Measurements from ENCODE around the gene SHMT2. TPM values are rescaled to one million over a fixed set of nuclear protein-coding genes. Genes with fewer than 3 reads are reported as not detected.

SHMT2 gene
- total RNA-seq, 1 donor from 2014 or later = 268 TPM

GRCh38 chr12:57218030-57218853, 11.3 kb upstream of the SHMT2 start:
- peak overlapping the region; percentile 66 for H3K27ac Mint-ChIP-seq
- POLR2A ChIA-PET = interaction anchor here (0.6 to 8.9 kb wide), 5 partner anchors 12 to 262 kb away, joined by 3 to 175 read pairs (median 4); partner anchors contain the start of genes ARHGAP9 and SHMT2
- ATAC-seq (ENCODE audit: low read depth) (no peak), DNase-seq (no peak)
- H3K4me1 Mint-ChIP-seq = peaks cover 78% of the 10 kb centered on the region
- H3K27me3 Mint-ChIP-seq = peaks cover 49% of the 10 kb centered on the region
- H3K9me3 Mint-ChIP-seq = no peaks in the 10 kb centered on the region
- H3K36me3 Mint-ChIP-seq (ENCODE audit: low read depth) = no peaks in the 10 kb centered on the region
- intact Hi-C loops (cut with micrococcal nuclease) = no loop called here
- peak overlapping the region; percentile 86 for H3K4me3 Mint-ChIP-seq
- no peak for TF ChIP-seq CTCF (IDR thresholded peaks at IDR 0.05)
- CTCF ChIA-PET = interaction anchor here (8.8 kb wide), 1 partner anchor 18 kb away, joined by 390 read pairs; the partner anchor contains the start of gene SHMT2

GRCh38 chr12:57219205-57219992, 10.1 kb upstream of the SHMT2 start:
- no peaks in the 10 kb centered on the region for H3K36me3 Mint-ChIP-seq (ENCODE audit: low read depth)
- no peak overlapping the region for H3K4me3 Mint-ChIP-seq
- no peak for DNase-seq
- no peak for TF ChIP-seq CTCF (IDR thresholded peaks at IDR 0.05)
- H3K27ac Mint-ChIP-seq = no peak overlapping the region
- CTCF ChIA-PET = interaction anchor here (8.8 kb wide), 1 partner anchor 16 kb away, joined by 390 read pairs; the partner anchor contains the start of gene SHMT2
- POLR2A ChIA-PET = interaction anchor here (7.4 to 8.9 kb wide), 2 partner anchors 11 to 20 kb away, joined by 65 to 175 read pairs; partner anchors contain the start of gene SHMT2
- ATAC-seq (ENCODE audit: low read depth) = no peak
- no peaks in the 10 kb centered on the region for H3K9me3 Mint-ChIP-seq
- intact Hi-C loops (cut with micrococcal nuclease) = no loop called here
- peaks cover 74% of the 10 kb centered on the region for H3K4me1 Mint-ChIP-seq
- peaks cover 49% of the 10 kb centered on the region for H3K27me3 Mint-ChIP-seq

- H3K36me3 Mint-ChIP-seq (ENCODE audit: low read depth) = no peaks in the 10 kb centered on the region
- ATAC-seq (ENCODE audit: low read depth) (no peak), DNase-seq (no peak)
- peaks cover 49% of the 10 kb centered on the region for H3K27me3 Mint-ChIP-seq
- intact Hi-C loops (cut with micrococcal nuclease) = loop anchor here (10.0 kb wide), 1 partner anchor 405 kb away; no protein-coding TSS in a partner anchor
- ChIA-PET POLR2A (interaction anchor here (7.4 to 8.9 kb wide), 2 partner anchors 10 to 19 kb away, joined by 65 to 175 read pairs; partner anchors contain the start of gene SHMT2), CTCF (interaction anchor here (8.8 kb wide), 1 partner anchor 16 kb away, joined by 390 read pairs; the partner anchor contains the start of gene SHMT2)
- H3K4me1 Mint-ChIP-seq = peaks cover 68% of the 10 kb centered on the region
- H3K9me3 Mint-ChIP-seq = no peaks in the 10 kb centered on the region
- no peak for TF ChIP-seq CTCF (IDR thresholded peaks at IDR 0.05)
- no peak overlapping the region for H3K27ac Mint-ChIP-seq
- no peak overlapping the region for H3K4me3 Mint-ChIP-seq
These were observed 9.3 kb upstream of the SHMT2 start for GRCh38 chr12:57219993-57220754.

GRCh38 chr12:57220770-57221168, 8.7 kb upstream of the SHMT2 start:
- Mint-ChIP-seq H3K27ac (no peak overlapping the region), H3K27me3 (peaks cover 51% of the 10 kb centered on the region)
- CTCF ChIA-PET = interaction anchor here (7.2 kb wide), 1 partner anchor 19 kb away, joined by 113 read pairs; a partner anchor contains a TSS

More at GRCh38 chr12:57220770-57221168, 8.7 kb upstream of the SHMT2 start:
- DNase-seq (no peak), ATAC-seq (ENCODE audit: low read depth) (no peak)
- TF ChIP-seq CTCF (IDR thresholded peaks at IDR 0.05) = no peak
- H3K36me3 Mint-ChIP-seq (ENCODE audit: low read depth) = no peaks in the 10 kb centered on the region
- H3K4me1 Mint-ChIP-seq = peaks cover 67% of the 10 kb centered on the region
- no peaks in the 10 kb centered on the region for H3K9me3 Mint-ChIP-seq
- no peak overlapping the region for H3K4me3 Mint-ChIP-seq
- intact Hi-C loops (cut with micrococcal nuclease) = loop anchor here (10.0 kb wide), 1 partner anchor 404 kb away; no protein-coding TSS in a partner anchor
- POLR2A ChIA-PET = no interaction called here
